ENCODE measurements around the gene ECE2. TPM values are rescaled to one million over a fixed set of nuclear protein-coding genes. Genes with fewer than 3 reads are reported as not detected.

The ECE2 gene
- polyA plus RNA-seq, 1 of the 3 experiments (the other 2 are of a cell fraction), result 0.03 TPM

GRCh38 chr3:184332370-184333090 lies 56.7 kb downstream of the ECE2 start (continued):
- TF ChIP-seq REST (IDR thresholded peaks at IDR 0.05; ENCODE audit: low read depth, low read length), result 0 out of 2 replicates have a peak, but pooled peaks have one; percentile 15
- TF ChIP-seq IRF3 (IDR thresholded peaks at IDR 0.05; ENCODE audit: low read depth, low read length), result no peak
- TF ChIP-seq FOSL2 (IDR thresholded peaks at IDR 0.05; ENCODE audit: borderline replicate concordance, low read depth), result peak; percentile 64; the same call in 1 of the 2 replicates
- no peak for TF ChIP-seq CTCF (IDR thresholded peaks at IDR 0.05)
- TF ChIP-seq TEAD4 (IDR thresholded peaks at IDR 0.05; ENCODE audit: borderline replicate concordance, insufficient read depth), result peak; percentile 69; the same call in 1 of the 2 replicates
- TF ChIP-seq EP300 (IDR thresholded peaks at IDR 0.05; ENCODE audit: borderline replicate concordance in 1 of 2, low read depth in 1 of 2, low read length in 1 of 2), result no peak
- TF ChIP-seq FOXJ3 (CRISPR knock-in tag; IDR thresholded peaks at IDR 0.05), result no peak
- TF ChIP-seq SIN3A (IDR thresholded peaks at IDR 0.05; ENCODE audit: borderline replicate concordance, low read depth, low read length), result 0 out of 2 replicates have a peak, but pooled peaks have one; percentile 59
- TF ChIP-seq NRF1 (IDR thresholded peaks at IDR 0.05; ENCODE audit: low read depth, low read length), result no peak
- TF ChIP-seq SMC3 (IDR thresholded peaks at IDR 0.05; ENCODE audit: low read depth, low read length), result no peak
- no peak for TF ChIP-seq RAD21 (IDR thresholded peaks at IDR 0.05; ENCODE audit: low read length)
- TF ChIP-seq MXI1 (IDR thresholded peaks at IDR 0.05; ENCODE audit: low read depth, low read length), result no peak

- Histone ChIP-seq H3K9me2 (no peaks in the 10 kb centered on the region), H3K9ac (peak overlapping the region; percentile 53), H3K27ac (ENCODE audit: low read depth in 2 of 2, low read length in 1 of 2) (peak overlapping the region; percentile 41 to 90), H3K9me3 (no peaks in the 10 kb centered on the region), H4K20me1 (ENCODE audit: insufficient read depth) (peaks cover 23% of the 10 kb centered on the region), H3K36me3 (replicated peaks in 1 of 2; ENCODE audit: control insufficient read depth in 1 of 2, insufficient read depth in 2 of 2, low read length in 1 of 2) (peaks cover 53 to 62% of the 10 kb centered on the region in 2 experiments), H3K79me2 (ENCODE audit: insufficient read depth) (peaks cover 59% of the 10 kb centered on the region), H2AFZ (ENCODE audit: low read depth) (no peak overlapping the region), H3K4me3 (ENCODE audit: low read depth in 2 of 2, low read length in 1 of 2) (no peak overlapping the region), H3F3A (replicated peaks; ENCODE audit: insufficient read depth) (peaks cover 72% of the 10 kb centered on the region), H3K4me2 (peak overlapping the region; percentile 48), H3K4me1 (ENCODE audit: control insufficient read depth in 1 of 2, insufficient read depth in 2 of 2, low read depth in 1 of 2, low read length in 1 of 2) (peaks cover 28 to 45% of the 10 kb centered on the region in 2 experiments; a peak in 3 of 4 replicates), H3K27me3 (ENCODE audit: insufficient read depth) (no peaks in the 10 kb centered on the region)
- ChIA-PET CTCF (no interaction called here), POLR2A (no interaction called here)
- DNase-seq, result no peak
- WGBS (ENCODE audit: low lambda C conversion rate), result 95% methylated on average over 6 of the region's 6 CpGs
- TF ChIP-seq TAF1 (IDR thresholded peaks at IDR 0.05; ENCODE audit: borderline replicate concordance, low read depth, low read length), result no peak
- no peak for TF ChIP-seq NRF1 (IDR thresholded peaks at IDR 0.05; ENCODE audit: low read depth, low read length)
- TF ChIP-seq GABPA (IDR thresholded peaks at IDR 0.05; ENCODE audit: low read depth), result no peak
- TF ChIP-seq RFX5 (IDR thresholded peaks at IDR 0.05; ENCODE audit: low read length), result no peak
- no peak for TF ChIP-seq ZBTB33 (IDR thresholded peaks at IDR 0.05; ENCODE audit: borderline replicate concordance, low read depth)
- no peak for TF ChIP-seq FOXJ3 (CRISPR knock-in tag; IDR thresholded peaks at IDR 0.05)
- no peak for TF ChIP-seq RCOR1 (IDR thresholded peaks at IDR 0.05; ENCODE audit: low read length)
- no peak for TF ChIP-seq USF1 (IDR thresholded peaks at IDR 0.05; ENCODE audit: borderline replicate concordance, low read depth)
- no peak for TF ChIP-seq PBX3 (IDR thresholded peaks at IDR 0.05)
- no peak for TF ChIP-seq TCF12 (IDR thresholded peaks at IDR 0.05)
Measured at GRCh38 chr3:184333190-184333589, 57.4 kb downstream of the ECE2 start.

Data from SK-N-SH (cell line).